Measurements from ENCODE around the gene PDK2.

PDK2 gene

GRCh38 chr17:50079334-50080095 is 15.6 kb upstream of the PDK2 start:
- H3K9me3 Mint-ChIP-seq: no peaks in the 10 kb centered on the region
- peak overlapping the region; percentile 31 for H3K4me3 Mint-ChIP-seq
- no peaks in the 10 kb centered on the region for H3K27me3 Mint-ChIP-seq
- ATAC-seq (ENCODE audit: low read depth): peak; percentile 71
- H3K27ac Mint-ChIP-seq: peak overlapping the region; percentile 75
- H3K4me1 Mint-ChIP-seq: peaks cover 24% of the 10 kb centered on the region
- peaks cover 3% of the 10 kb centered on the region for H3K36me3 Mint-ChIP-seq
- peak in 1 of 2 donors; percentile 54 for DNase-seq (ENCODE audit: low spot score in 2 of 2)

GRCh38 chr17:50080096-50080480 is 15.1 kb upstream of the PDK2 start:
- Mint-ChIP-seq H3K27ac (peak overlapping the region; percentile 75), H3K9me3 (no peaks in the 10 kb centered on the region), H3K4me1 (peaks cover 24% of the 10 kb centered on the region), H3K4me3 (no peak overlapping the region), H3K36me3 (peaks cover 3% of the 10 kb centered on the region), H3K27me3 (no peaks in the 10 kb centered on the region)
- DNase-seq (ENCODE audit: low spot score in 2 of 2): no peak
- ATAC-seq (ENCODE audit: low read depth): no peak

- ATAC-seq (ENCODE audit: low read depth) (peak; percentile 70), DNase-seq (ENCODE audit: low spot score in 2 of 2) (no peak)
- Mint-ChIP-seq H3K36me3 (peaks cover 3% of the 10 kb centered on the region), H3K4me3 (peak overlapping the region; percentile 16), H3K27ac (peak overlapping the region; percentile 75), H3K9me3 (no peaks in the 10 kb centered on the region), H3K4me1 (peaks cover 24% of the 10 kb centered on the region), H3K27me3 (no peaks in the 10 kb centered on the region)
These were observed 14.3 kb upstream of the PDK2 start for GRCh38 chr17:50080827-50081226.

GRCh38 chr17:50081757-50082156 is 13.4 kb upstream of the PDK2 start:
- no peak for DNase-seq (ENCODE audit: low spot score in 2 of 2)
- H3K27ac Mint-ChIP-seq: no peak overlapping the region
- H3K4me3 Mint-ChIP-seq: no peak overlapping the region
- ATAC-seq (ENCODE audit: low read depth): no peak
- H3K4me1 Mint-ChIP-seq: peaks cover 24% of the 10 kb centered on the region
- no peaks in the 10 kb centered on the region for H3K27me3 Mint-ChIP-seq
- no peaks in the 10 kb centered on the region for H3K9me3 Mint-ChIP-seq
- H3K36me3 Mint-ChIP-seq: peaks cover 3% of the 10 kb centered on the region

GRCh38 chr17:50087246-50087911 is 7.8 kb upstream of the PDK2 start:
- no peaks in the 10 kb centered on the region for H3K4me1 Mint-ChIP-seq

GRCh38 chr17:50087912-50088405 is 7.2 kb upstream of the PDK2 start:
- ATAC-seq (ENCODE audit: low read depth): no peak

More at GRCh38 chr17:50087246-50087911, 7.8 kb upstream of the PDK2 start:
- no peaks in the 10 kb centered on the region for H3K9me3 Mint-ChIP-seq
- H3K36me3 Mint-ChIP-seq: no peaks in the 10 kb centered on the region
- H3K27me3 Mint-ChIP-seq: no peaks in the 10 kb centered on the region
- H3K4me3 Mint-ChIP-seq: no peak overlapping the region
- H3K27ac Mint-ChIP-seq: no peak overlapping the region
- DNase-seq (ENCODE audit: low spot score in 2 of 2) (peak; percentile 72 to 82), ATAC-seq (ENCODE audit: low read depth) (peak; percentile 95)

GRCh38 chr17:50088952-50089825 is 6.0 kb upstream of the PDK2 start:
- Mint-ChIP-seq H3K4me3 (no peak overlapping the region), H3K27ac (no peak overlapping the region), H3K36me3 (no peaks in the 10 kb centered on the region), H3K4me1 (no peaks in the 10 kb centered on the region), H3K27me3 (no peaks in the 10 kb centered on the region), H3K9me3 (no peaks in the 10 kb centered on the region)
- DNase-seq (ENCODE audit: low spot score in 2 of 2) (no peak), ATAC-seq (ENCODE audit: low read depth) (no peak)

More at GRCh38 chr17:50087912-50088405, 7.2 kb upstream of the PDK2 start:
- H3K4me3 Mint-ChIP-seq: no peak overlapping the region
- no peak for DNase-seq (ENCODE audit: low spot score in 2 of 2)
- no peaks in the 10 kb centered on the region for H3K9me3 Mint-ChIP-seq
- no peaks in the 10 kb centered on the region for H3K27me3 Mint-ChIP-seq
- H3K27ac Mint-ChIP-seq: no peak overlapping the region
- H3K4me1 Mint-ChIP-seq: no peaks in the 10 kb centered on the region
- no peaks in the 10 kb centered on the region for H3K36me3 Mint-ChIP-seq

GRCh38 chr17:50090071-50090470 is 5.1 kb upstream of the PDK2 start:
- no peak for ATAC-seq (ENCODE audit: low read depth)
- Mint-ChIP-seq H3K27ac (no peak overlapping the region), H3K9me3 (no peaks in the 10 kb centered on the region), H3K4me3 (no peak overlapping the region), H3K36me3 (no peaks in the 10 kb centered on the region), H3K27me3 (no peaks in the 10 kb centered on the region), H3K4me1 (peaks cover under 1% of the 10 kb centered on the region)
- DNase-seq (ENCODE audit: low spot score in 2 of 2): no peak

GRCh38 chr17:50090971-50091917 is 3.9 kb upstream of the PDK2 start:
- H3K27me3 Mint-ChIP-seq: no peaks in the 10 kb centered on the region
- no peak for ATAC-seq (ENCODE audit: low read depth)
- no peak overlapping the region for H3K4me3 Mint-ChIP-seq
- no peaks in the 10 kb centered on the region for H3K9me3 Mint-ChIP-seq
- no peak for DNase-seq (ENCODE audit: low spot score in 2 of 2)
- no peak overlapping the region for H3K27ac Mint-ChIP-seq
- H3K36me3 Mint-ChIP-seq: no peaks in the 10 kb centered on the region
- H3K4me1 Mint-ChIP-seq: peaks cover 11% of the 10 kb centered on the region

GRCh38 chr17:50091918-50092285 is 3.2 kb upstream of the PDK2 start:
- DNase-seq (ENCODE audit: low spot score in 2 of 2) (no peak), ATAC-seq (ENCODE audit: low read depth) (no peak)
- no peak overlapping the region for H3K4me3 Mint-ChIP-seq
- no peaks in the 10 kb centered on the region for H3K36me3 Mint-ChIP-seq
- peaks cover 15% of the 10 kb centered on the region for H3K4me1 Mint-ChIP-seq
- H3K9me3 Mint-ChIP-seq: no peaks in the 10 kb centered on the region
- H3K27me3 Mint-ChIP-seq: no peaks in the 10 kb centered on the region
- no peak overlapping the region for H3K27ac Mint-ChIP-seq

- Mint-ChIP-seq H3K4me1 (peaks cover 15% of the 10 kb centered on the region), H3K27ac (no peak overlapping the region), H3K4me3 (peak overlapping the region; percentile 3), H3K36me3 (no peaks in the 10 kb centered on the region), H3K27me3 (no peaks in the 10 kb centered on the region), H3K9me3 (no peaks in the 10 kb centered on the region)
- no peak for ATAC-seq (ENCODE audit: low read depth)
- no peak for DNase-seq (ENCODE audit: low spot score in 2 of 2)
These were observed 1.9 kb upstream of the PDK2 start for GRCh38 chr17:50093246-50093645.

- DNase-seq (ENCODE audit: low spot score in 2 of 2) (no peak), ATAC-seq (ENCODE audit: low read depth) (no peak)
- Mint-ChIP-seq H3K27me3 (no peaks in the 10 kb centered on the region), H3K9me3 (no peaks in the 10 kb centered on the region), H3K4me1 (peaks cover 17% of the 10 kb centered on the region), H3K36me3 (peaks cover 2% of the 10 kb centered on the region), H3K4me3 (peak overlapping the region; percentile 92), H3K27ac (peak overlapping the region; percentile 87)
These were observed 1.3 kb upstream of the PDK2 start for GRCh38 chr17:50093807-50094206.

- H3K9me3 Mint-ChIP-seq: no peaks in the 10 kb centered on the region
- peak; percentile 42 for ATAC-seq (ENCODE audit: low read depth)
- peak overlapping the region; percentile 92 for H3K4me3 Mint-ChIP-seq
- DNase-seq (ENCODE audit: low spot score in 2 of 2): peak; percentile 88 to 95
- H3K27ac Mint-ChIP-seq: peak overlapping the region; percentile 87
- peaks cover 2% of the 10 kb centered on the region for H3K36me3 Mint-ChIP-seq
- peaks cover 18% of the 10 kb centered on the region for H3K4me1 Mint-ChIP-seq
- no peaks in the 10 kb centered on the region for H3K27me3 Mint-ChIP-seq
These were observed 853 bp upstream of the PDK2 start for GRCh38 chr17:50094243-50094752.
